Measurements from ENCODE around the gene PARD3B. TPM values are rescaled to one million over a fixed set of nuclear protein-coding genes. Genes with fewer than 3 reads are reported as not detected.

Gene PARD3B
- total RNA-seq, 1 donor from 2014 or later, result 1.6 TPM

DNA sequence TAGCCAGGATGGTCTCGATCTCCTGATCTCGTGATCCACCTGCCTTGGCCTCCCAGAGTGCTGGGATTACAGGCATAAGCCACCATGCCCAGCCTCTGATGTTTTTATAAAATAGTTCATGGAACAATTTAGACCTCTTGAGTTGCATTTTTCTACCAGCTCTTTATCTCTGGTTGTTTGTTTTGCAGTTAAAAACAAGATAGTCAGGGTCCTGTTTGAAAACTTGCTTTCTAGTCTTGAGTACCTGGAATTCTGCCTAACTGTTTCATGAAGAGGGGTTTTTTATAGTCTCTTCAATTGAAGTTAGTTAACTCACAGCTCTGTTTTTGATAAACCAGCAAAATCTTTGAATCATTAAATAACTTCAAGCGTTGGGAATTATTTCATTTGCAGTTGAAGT, 244.8 kb downstream of the PARD3B start:
- TF ChIP-seq CTCF (IDR thresholded peaks at IDR 0.05; ENCODE audit: insufficient read depth, low read length, severe bottlenecking), result no peak
- no peak for FAIRE-seq
- no peak for DNase-seq (ENCODE audit: low read depth)
- Histone ChIP-seq H3K4me3 (ENCODE audit: low read depth, low read length) (no peak overlapping the region), H3K36me3 (ENCODE audit: control insufficient read depth, insufficient read depth, low read length) (no peaks in the 10 kb centered on the region), H3K27me3 (ENCODE audit: control insufficient read depth, insufficient read depth, low read length) (no peaks in the 10 kb centered on the region)

GRCh38 chr2:204791230-204791629, 246.0 kb downstream of the PARD3B start:
- Histone ChIP-seq H3K36me3 (ENCODE audit: control insufficient read depth, insufficient read depth, low read length) (no peaks in the 10 kb centered on the region), H3K27me3 (ENCODE audit: control insufficient read depth, insufficient read depth, low read length) (no peaks in the 10 kb centered on the region), H3K4me3 (ENCODE audit: low read depth, low read length) (no peak overlapping the region)
- FAIRE-seq (no peak), DNase-seq (ENCODE audit: low read depth) (no peak)
- no peak for TF ChIP-seq CTCF (IDR thresholded peaks at IDR 0.05; ENCODE audit: insufficient read depth, low read length, severe bottlenecking)

DNA sequence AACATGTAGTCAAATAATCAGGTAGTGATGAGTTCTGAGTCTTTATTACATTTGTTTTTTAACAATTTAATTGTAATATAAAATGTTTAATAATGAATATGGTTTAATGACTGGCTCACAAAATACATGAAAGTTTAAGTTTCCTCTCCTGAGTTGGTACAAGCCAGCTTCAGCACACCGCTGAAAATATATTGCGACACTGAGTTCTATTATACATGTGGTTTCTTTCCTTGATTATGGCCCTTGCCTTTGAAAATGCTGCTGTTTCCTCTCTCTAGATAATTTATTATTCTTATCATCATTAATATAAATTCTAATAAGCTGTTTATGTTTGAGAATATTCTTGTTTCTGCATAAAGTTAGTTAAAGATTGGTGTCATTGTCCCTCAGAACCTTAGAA, 249.3 kb downstream of the PARD3B start:
- Histone ChIP-seq H3K27me3 (ENCODE audit: control insufficient read depth, insufficient read depth, low read length) (no peaks in the 10 kb centered on the region), H3K36me3 (ENCODE audit: control insufficient read depth, insufficient read depth, low read length) (no peaks in the 10 kb centered on the region), H3K4me3 (ENCODE audit: low read depth, low read length) (no peak overlapping the region)
- FAIRE-seq (no peak), DNase-seq (ENCODE audit: low read depth) (no peak)
- TF ChIP-seq CTCF (IDR thresholded peaks at IDR 0.05; ENCODE audit: insufficient read depth, low read length, severe bottlenecking), result no peak

DNA sequence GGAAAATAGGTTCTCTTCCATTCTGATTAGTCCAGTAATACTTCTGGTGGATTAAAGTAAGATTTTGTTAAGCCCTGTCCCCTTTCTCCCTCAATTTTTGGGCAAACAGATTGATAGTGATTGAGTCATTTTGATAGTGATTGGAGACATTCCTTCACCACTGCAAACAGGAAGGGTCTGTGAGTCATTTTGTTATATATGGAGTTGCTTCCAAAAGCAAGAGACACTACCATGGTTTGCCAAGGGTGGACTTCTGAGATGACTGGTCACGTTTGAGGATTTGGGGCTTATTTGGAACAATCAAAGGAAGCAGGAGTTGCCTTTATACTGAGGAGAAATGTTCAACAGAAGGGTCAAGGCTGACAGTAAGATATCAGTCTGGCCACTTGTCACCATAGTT, 249.9 kb downstream of the PARD3B start:
- TF ChIP-seq CTCF (IDR thresholded peaks at IDR 0.05; ENCODE audit: insufficient read depth, low read length, severe bottlenecking), result no peak
- no peak for FAIRE-seq

GRCh38 chr2:204796581-204796980, 251.3 kb downstream of the PARD3B start:
- FAIRE-seq, result no peak
- H3K4me3 ChIP-seq (ENCODE audit: low read depth, low read length), result no peak overlapping the region

More for the DNA sequence above, 249.9 kb downstream of the PARD3B start:
- peak; percentile 39 for DNase-seq (ENCODE audit: low read depth)
- H3K27me3 ChIP-seq (ENCODE audit: control insufficient read depth, insufficient read depth, low read length), result no peaks in the 10 kb centered on the region
- H3K4me3 ChIP-seq (ENCODE audit: low read depth, low read length), result no peak overlapping the region
- no peaks in the 10 kb centered on the region for H3K36me3 ChIP-seq (ENCODE audit: control insufficient read depth, insufficient read depth, low read length)

More at GRCh38 chr2:204796581-204796980, 251.3 kb downstream of the PARD3B start:
- DNase-seq (ENCODE audit: low read depth), result no peak
- Histone ChIP-seq H3K27me3 (ENCODE audit: control insufficient read depth, insufficient read depth, low read length) (no peaks in the 10 kb centered on the region), H3K36me3 (ENCODE audit: control insufficient read depth, insufficient read depth, low read length) (no peaks in the 10 kb centered on the region)
- no peak for TF ChIP-seq CTCF (IDR thresholded peaks at IDR 0.05; ENCODE audit: insufficient read depth, low read length, severe bottlenecking)

All from bronchial epithelial cell (primary cell).